Measurements from ENCODE around the gene ASAH2. TPM values are rescaled to one million over a fixed set of nuclear protein-coding genes. Genes with fewer than 3 reads are reported as not detected.

The ASAH2 gene
- total RNA-seq, 4 donors from 2014 or later = 0.11 to 0.81 (median 0.69) TPM

DNA sequence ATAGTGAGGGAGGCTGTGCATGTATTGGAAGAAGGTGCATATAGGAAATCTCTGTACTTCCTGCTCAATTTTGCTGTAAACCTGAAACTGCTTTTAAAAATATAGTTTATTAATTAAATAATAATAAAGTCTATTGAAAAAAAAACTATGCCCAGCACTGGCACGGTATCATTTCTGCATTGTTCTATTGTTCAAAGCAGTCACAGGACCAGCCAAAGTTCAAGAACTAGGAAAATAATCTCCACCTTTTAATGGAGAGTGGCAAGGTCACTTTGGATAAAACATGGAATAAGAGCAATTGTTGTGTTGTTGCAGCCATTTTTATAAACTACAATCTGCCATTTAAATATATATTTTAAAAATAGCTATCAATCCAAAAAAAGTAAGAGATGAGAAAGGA is 24.7 kb downstream of the ASAH2 start:
- Histone ChIP-seq H3K4me1 (no peaks in the 10 kb centered on the region), H3K36me3 (no peaks in the 10 kb centered on the region), H3K27ac (no peak overlapping the region), H3K4me3 (replicated peaks in 1 of 3) (no peak overlapping the region), H3K9me3 (no peaks in the 10 kb centered on the region), H3K27me3 (no peaks in the 10 kb centered on the region)
- DNase-seq = no peak
- 66 to 82% methylated on average over 1 of the region's 1 CpG for WGBS, 2 donors
- intact Hi-C loops (cut with DNase I) = no loop called here
- TF ChIP-seq POLR2A (IDR thresholded peaks at IDR 0.05) = no peak
- TF ChIP-seq, protein P1, sequence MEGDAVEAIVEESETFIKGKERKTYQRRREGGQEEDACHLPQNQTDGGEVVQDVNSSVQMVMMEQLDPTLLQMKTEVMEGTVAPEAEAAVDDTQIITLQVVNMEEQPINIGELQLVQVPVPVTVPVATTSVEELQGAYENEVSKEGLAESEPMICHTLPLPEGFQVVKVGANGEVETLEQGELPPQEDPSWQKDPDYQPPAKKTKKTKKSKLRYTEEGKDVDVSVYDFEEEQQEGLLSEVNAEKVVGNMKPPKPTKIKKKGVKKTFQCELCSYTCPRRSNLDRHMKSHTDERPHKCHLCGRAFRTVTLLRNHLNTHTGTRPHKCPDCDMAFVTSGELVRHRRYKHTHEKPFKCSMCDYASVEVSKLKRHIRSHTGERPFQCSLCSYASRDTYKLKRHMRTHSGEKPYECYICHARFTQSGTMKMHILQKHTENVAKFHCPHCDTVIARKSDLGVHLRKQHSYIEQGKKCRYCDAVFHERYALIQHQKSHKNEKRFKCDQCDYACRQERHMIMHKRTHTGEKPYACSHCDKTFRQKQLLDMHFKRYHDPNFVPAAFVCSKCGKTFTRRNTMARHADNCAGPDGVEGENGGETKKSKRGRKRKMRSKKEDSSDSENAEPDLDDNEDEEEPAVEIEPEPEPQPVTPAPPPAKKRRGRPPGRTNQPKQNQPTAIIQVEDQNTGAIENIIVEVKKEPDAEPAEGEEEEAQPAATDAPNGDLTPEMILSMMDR (IDR thresholded peaks at IDR 0.05) = no peak

DNA sequence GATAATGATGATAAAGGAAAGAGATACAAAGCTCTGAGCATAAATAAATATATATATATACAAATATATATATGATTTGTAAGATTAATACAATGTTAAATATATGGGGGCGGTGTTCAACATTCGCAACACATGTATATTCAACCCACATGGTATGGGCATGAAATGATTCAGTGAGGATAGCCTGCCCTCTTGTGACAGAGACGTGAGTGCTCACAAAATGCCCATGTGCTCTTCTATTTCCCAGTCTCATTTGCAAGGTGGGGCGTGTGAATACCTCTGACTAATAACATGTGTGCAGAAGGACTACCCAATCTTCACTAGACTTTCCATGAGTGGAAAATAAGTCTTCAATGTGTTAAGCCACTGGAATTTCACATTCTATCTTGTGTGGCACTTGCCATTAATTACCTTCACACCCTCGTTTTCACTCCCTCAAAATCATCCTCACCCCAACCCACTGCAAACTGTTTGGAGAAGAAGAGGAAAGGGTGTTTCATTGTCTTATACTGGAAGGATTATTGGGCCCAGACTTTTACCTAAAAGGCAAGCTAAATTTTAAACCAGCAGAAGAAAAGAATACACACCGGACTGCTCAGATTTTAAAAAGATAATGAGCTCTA is 26.9 kb downstream of the ASAH2 start:
- intact Hi-C loops (cut with DNase I) = no loop called here
- 31 to 32% methylated on average over 6 of the region's 6 CpGs for WGBS, 2 donors
- Histone ChIP-seq H3K27me3 (no peaks in the 10 kb centered on the region), H3K9me3 (no peaks in the 10 kb centered on the region), H3K36me3 (no peaks in the 10 kb centered on the region), H3K4me3 (replicated peaks in 1 of 3) (no peak overlapping the region), H3K27ac (no peak overlapping the region), H3K4me1 (no peaks in the 10 kb centered on the region)
- no peak for DNase-seq
- no peak for TF ChIP-seq POLR2A (IDR thresholded peaks at IDR 0.05)
- TF ChIP-seq, protein P1 (IDR thresholded peaks at IDR 0.05) = peak in 1 of 6 experiments; percentile 25

DNA sequence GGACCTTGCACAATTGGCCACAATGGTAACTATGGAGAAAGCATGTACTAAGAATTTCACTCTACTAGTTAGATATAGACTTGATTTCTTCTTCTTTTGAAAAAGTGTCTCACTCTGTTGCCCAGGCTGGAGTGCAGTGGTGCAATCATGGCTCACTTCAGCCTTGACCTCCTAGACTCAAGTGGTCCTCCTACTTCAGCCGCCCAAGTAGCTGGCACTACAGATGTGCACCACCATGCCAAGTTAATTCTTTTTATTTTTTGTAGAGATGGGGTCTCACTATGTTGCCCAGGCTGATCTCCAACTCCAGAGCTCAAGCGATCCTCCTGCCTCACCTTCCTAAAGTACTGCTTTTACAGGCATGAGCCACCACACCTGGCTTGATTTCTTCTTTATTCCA is 29.1 kb downstream of the ASAH2 start:
- no peaks in the 10 kb centered on the region for H3K36me3 ChIP-seq
- no peaks in the 10 kb centered on the region for H3K27me3 ChIP-seq
- no peak for TF ChIP-seq POLR2A (IDR thresholded peaks at IDR 0.05)
- TF ChIP-seq, protein P1 (IDR thresholded peaks at IDR 0.05) = no peak
- no peaks in the 10 kb centered on the region for H3K4me1 ChIP-seq
- H3K9me3 ChIP-seq = no peaks in the 10 kb centered on the region
- H3K27ac ChIP-seq = no peak overlapping the region
- no peak overlapping the region for H3K4me3 ChIP-seq (replicated peaks in 1 of 3)
- intact Hi-C loops (cut with DNase I) = no loop called here
- DNase-seq = no peak
- WGBS, 2 donors = 73 to 83% methylated on average over 2 of the region's 2 CpGs

DNA sequence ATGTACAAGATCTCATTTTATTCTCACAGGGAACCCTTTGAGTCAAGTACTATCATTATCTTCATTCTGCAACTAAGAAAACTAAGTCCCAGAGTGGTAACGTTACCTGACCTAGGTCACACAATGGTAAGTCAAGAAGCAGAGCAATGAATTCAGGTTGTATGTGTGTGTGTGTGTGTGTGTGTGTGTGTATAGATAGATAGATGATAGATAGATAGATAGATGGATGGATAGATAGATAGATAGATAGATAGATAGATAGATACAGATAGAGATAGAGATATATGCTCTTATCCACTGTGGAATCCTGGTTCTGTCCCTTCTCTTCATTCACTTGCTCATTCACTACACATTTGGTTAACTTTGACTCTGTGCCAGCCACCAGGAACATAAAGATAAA is 29.8 kb downstream of the ASAH2 start:
- TF ChIP-seq POLR2A (IDR thresholded peaks at IDR 0.05) = no peak
- TF ChIP-seq, protein P1 (IDR thresholded peaks at IDR 0.05) = no peak

GRCh38 chr10:50219646-50220045 is 31.7 kb downstream of the ASAH2 start:
- 91 to 94% methylated on average over 2 of the region's 2 CpGs for WGBS, 2 donors
- Histone ChIP-seq H3K4me3 (replicated peaks in 1 of 3) (no peak overlapping the region), H3K9me3 (no peaks in the 10 kb centered on the region), H3K27ac (no peak overlapping the region), H3K36me3 (no peaks in the 10 kb centered on the region), H3K4me1 (no peaks in the 10 kb centered on the region), H3K27me3 (no peaks in the 10 kb centered on the region)
- no peak for DNase-seq
- no peak for TF ChIP-seq POLR2A (IDR thresholded peaks at IDR 0.05)
- TF ChIP-seq, protein P1 (IDR thresholded peaks at IDR 0.05) = no peak
- intact Hi-C loops (cut with DNase I) = no loop called here

More for the DNA sequence above, 29.8 kb downstream of the ASAH2 start:
- Histone ChIP-seq H3K36me3 (no peaks in the 10 kb centered on the region), H3K4me1 (no peaks in the 10 kb centered on the region), H3K27me3 (no peaks in the 10 kb centered on the region), H3K9me3 (no peaks in the 10 kb centered on the region), H3K4me3 (replicated peaks in 1 of 3) (no peak overlapping the region), H3K27ac (no peak overlapping the region)
- intact Hi-C loops (cut with DNase I) = no loop called here
- WGBS, 2 donors = 63 to 72% methylated on average over 1 of the region's 1 CpG
- no peak for DNase-seq
